Left kidney (tissue), 1 donor: ENCODE measurements around the gene ATP6V1D. TPM values are rescaled to one million over a fixed set of nuclear protein-coding genes. Genes with fewer than 3 reads are reported as not detected.

Experiments used
- polyA plus RNA-seq: library from polyadenylated mRNA; unstranded; fragments of 120-200 nt; gene quantifications from one replicate; pipeline ENCODE4 v1.2.1, GENCODE V29; 2013; ENCODE audit not compliant: insufficient read length

The ATP6V1D gene
- polyA plus RNA-seq, 1 donor = 140 TPM

Other genes with a start within 250 kb of the ATP6V1D start
- 1.5 TPM for gene GARIN2, start 170.4 kb downstream of the ATP6V1D start, polyA plus RNA-seq
- gene PALS1, start 118.4 kb downstream of the ATP6V1D start, polyA plus RNA-seq = 144 TPM
- gene EIF2S1, start 524 bp upstream of the ATP6V1D start, polyA plus RNA-seq = 103 TPM
- gene PLEK2, start 52.4 kb upstream of the ATP6V1D start, polyA plus RNA-seq = 1.2 TPM
- gene TMEM229B, start 128.9 kb upstream of the ATP6V1D start, polyA plus RNA-seq = 2.6 TPM
- 87.7 TPM for gene PLEKHH1, start 173.5 kb upstream of the ATP6V1D start, polyA plus RNA-seq
- 46.9 TPM for gene PIGH, start 240.5 kb upstream of the ATP6V1D start, polyA plus RNA-seq